Measurements from ENCODE around the gene GDPD5. TPM values are rescaled to one million over a fixed set of nuclear protein-coding genes. Genes with fewer than 3 reads are reported as not detected.
A peak's percentile ranks its signal among the peaks of the same experiment; 100 is the strongest.

Gene GDPD5
- total RNA-seq, 1 donor from 2014 or later, result 8.4 TPM

DNA sequence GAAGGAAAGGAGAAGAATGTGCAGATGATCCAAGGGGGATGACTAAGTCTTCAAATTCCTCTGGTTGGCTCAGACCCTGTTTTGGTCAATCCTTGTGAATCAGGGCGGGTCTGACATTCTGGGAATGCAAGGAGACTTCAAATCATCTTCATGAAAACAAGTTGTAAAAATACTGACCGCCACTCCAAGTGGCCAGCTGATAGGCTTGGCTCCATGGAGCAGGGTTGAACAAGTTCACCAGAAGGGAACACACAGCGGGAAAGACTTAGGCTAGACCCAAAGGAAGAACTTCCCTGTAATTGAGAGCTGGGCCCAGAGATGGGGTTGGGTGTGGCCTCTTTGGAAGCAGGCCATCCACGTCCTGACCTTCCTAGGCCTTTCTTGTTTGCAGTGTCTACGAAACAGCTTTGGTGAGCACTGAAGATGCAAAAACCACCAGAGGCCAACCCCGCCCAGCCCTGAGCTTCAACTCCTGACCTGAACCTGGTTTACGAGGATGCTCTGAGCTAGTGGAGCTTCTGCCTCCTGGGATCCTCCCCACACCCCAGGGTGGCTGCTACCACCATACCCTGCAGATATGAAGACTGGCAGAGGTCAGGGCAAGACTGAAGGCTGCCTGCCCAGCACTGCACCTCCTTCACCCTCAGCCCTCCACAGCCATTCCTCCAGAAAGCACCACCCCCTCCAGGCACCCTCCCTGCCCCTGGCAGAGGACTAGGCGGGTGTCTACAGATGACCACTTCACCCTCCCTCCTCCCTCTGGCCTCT is 26.1 kb downstream of the GDPD5 start:
- DNase-seq (peak; percentile 46), ATAC-seq (peak; percentile 86)
- intact Hi-C loops (cut with micrococcal nuclease), result no loop called here

DNA sequence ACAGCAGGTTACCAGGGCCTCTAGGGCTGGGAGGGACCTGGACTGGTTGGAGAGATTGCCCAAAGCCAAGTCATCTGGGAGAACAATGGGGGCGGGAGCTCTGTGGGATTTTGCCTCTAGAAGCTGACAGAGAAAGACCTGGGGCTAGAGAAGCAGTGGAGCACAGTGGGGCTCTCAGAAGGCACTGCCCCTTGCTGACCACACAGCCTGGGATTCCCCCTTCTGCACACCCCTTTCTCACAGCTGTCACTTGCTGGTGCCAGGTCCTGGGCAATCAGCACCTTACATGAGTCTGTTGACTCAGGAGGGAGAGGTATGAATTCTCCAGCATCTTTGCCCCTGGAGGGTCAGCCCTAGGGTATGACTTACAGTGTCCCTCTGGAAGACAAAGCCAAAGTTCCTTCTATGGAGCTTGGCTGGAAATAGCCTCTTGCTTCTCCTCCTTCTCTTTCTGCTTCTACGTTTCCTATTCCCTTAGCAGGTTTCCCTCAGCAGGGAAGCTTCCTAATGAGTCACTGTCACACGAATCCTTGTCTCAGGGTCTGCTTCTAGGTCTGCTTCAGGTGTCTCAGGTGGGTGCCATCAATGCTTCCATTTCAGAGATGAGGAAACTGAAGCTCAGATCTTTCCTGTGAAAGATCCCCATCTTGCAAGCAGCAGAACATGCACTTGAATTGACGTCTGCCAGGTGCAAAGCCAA is 27.0 kb downstream of the GDPD5 start:
- intact Hi-C loops (cut with micrococcal nuclease), result no loop called here
- no peak for ATAC-seq
- no peak for DNase-seq

DNA sequence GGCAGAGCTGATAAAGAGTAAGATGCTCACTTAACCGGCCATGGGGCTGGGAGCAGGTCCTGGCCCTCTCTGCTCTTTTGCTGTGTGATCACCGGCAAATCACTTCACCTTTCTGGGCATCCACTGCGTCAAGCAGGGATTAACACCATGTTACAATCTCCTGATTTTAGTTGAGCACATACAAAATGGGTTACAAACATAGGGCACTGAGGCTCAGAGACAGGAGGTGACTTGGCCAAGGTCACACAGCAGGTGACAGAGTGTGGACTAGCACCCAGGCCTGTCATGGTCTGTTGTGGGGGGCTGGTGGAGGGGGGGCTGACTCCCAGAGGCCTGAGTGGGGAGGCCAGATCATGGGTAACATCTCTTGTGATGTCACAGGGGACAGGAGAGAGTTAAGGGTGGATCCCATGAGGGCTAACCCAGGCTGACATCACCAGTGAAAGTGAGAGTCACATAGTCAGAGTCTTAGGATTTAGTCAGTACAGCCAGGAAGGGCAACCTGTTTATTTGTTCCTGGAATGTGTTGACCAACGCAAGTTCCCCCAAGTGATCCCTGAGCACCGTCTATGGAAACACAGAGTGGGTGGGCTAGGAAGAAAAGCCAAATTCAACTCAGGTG is 27.8 kb downstream of the GDPD5 start:
- intact Hi-C loops (cut with micrococcal nuclease), result no loop called here
- no peak for DNase-seq
- ATAC-seq, result no peak

DNA sequence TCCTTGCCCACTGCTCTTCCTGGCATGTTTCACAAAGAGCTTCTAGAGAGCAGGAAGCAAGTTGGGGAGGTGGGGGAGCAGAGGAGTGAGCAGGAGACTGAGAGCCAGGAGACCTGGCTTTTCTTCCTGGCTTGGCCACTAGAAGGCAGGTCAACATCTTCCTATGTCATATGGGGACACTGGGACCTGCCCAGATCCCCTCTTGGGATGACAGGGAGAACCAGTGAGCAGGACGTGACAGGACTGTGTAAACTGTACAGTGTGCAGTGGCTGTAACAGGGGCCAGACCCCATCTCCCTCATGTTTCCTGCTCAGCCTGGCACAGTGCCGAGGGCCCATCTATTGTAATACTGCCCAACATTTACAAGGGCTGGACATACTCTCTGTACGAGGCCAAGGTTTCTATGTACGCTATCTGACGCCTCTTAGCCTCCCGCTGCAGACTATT is 29.4 kb downstream of the GDPD5 start:
- intact Hi-C loops (cut with micrococcal nuclease), result no loop called here
- no peak for DNase-seq
- no peak for ATAC-seq

DNA sequence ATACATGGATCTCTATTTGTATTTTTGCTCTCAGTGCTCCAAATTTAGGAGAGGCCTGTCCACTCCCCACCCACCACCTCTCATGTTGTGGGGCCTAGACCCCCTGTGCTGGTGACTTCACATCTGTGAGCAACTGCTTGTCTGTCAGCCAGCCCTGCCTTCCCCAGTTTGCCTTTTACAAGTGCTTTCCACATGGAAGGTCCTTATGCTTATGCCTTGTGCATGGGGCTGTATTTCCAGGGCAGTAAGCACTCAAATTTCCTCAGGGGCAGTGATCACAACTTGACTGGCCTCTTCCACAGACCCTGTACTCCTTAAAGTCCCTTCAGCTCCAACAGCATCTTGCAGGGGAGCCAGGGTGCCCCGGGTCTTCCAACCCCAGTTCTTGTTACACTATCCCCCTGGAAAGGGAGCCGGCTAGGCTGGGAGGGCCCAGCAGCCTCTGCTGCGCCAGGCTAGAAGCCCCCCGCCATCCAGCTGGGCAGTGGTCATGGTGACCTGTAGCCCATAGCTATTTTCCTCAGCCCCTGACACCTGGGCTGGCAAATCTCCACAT is 29.9 kb downstream of the GDPD5 start:
- DNase-seq (no peak), ATAC-seq (no peak)
- intact Hi-C loops (cut with micrococcal nuclease), result no loop called here

DNA sequence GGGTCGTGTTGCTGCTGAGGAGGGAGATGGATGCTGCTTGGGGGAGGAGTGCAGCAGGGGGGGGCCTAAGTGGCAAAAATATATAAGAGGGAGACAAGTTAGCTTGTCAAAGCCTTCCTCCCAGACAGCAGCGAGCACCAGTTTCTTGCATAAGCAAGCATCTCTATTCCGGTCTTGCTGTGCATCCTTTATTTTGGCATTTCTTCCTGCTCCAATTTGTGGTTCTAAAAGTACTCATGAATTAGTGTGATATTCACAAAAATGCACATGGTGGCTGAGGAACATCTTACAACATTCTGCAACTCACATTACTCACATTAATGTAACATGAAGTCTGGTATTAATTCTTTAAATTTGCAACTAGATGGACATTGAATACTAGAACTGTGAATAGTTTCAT is 32.1 kb downstream of the GDPD5 start:
- intact Hi-C loops (cut with micrococcal nuclease), result no loop called here
- ATAC-seq (no peak), DNase-seq (no peak)

DNA sequence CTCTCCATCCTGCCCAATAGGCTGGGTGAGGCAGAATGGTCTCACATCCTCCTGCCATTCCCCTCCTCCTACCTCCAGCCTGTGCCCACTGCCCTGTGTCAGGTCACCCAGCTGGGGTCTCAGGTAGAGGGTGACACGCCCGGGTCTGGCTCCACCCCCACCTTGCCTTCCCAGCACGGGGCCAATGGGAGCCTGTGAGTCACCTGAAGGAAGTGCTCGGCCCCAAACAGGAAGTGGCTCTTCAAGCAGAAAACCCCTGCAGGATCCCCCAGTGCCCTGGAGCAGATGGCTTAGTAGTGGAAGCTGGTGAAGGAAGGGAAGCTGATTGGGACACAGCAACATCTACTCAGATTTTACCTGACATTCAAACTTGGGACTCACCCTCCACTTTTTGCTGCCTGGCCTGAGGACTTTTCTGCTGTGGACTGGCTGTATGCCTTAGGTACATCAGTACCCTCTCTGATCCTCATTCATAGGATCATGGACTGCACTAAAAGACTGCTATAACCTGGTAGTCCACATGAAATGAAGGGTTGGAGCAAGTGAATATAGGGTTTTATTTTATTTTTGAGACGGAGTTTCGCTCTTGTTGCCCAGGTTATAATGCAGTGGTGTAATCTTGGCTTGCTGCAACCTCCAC is 33.4 kb downstream of the GDPD5 start:
- no peak for ATAC-seq
- no peak for DNase-seq
- intact Hi-C loops (cut with micrococcal nuclease), result no loop called here

DNA sequence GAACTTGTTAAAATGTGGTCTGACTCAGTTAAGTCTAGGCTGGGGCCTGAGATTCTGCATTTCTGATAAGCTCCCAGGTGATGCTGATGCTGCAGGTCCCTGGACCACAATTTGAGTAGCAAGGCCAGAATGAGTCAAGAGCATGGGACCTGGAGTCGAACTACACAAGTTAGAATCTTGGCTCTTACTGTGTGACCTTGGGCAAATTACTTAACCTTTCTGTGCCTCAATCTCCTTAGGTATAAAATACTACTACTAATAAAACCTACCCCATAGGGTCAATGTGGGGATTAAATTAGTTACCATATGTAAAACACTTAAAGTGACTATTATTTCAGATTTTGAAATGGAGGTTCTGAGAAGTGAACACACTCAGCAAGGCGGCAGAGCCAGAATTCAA is 34.3 kb downstream of the GDPD5 start:
- ATAC-seq (no peak), DNase-seq (no peak)
- intact Hi-C loops (cut with micrococcal nuclease), result no loop called here

DNA sequence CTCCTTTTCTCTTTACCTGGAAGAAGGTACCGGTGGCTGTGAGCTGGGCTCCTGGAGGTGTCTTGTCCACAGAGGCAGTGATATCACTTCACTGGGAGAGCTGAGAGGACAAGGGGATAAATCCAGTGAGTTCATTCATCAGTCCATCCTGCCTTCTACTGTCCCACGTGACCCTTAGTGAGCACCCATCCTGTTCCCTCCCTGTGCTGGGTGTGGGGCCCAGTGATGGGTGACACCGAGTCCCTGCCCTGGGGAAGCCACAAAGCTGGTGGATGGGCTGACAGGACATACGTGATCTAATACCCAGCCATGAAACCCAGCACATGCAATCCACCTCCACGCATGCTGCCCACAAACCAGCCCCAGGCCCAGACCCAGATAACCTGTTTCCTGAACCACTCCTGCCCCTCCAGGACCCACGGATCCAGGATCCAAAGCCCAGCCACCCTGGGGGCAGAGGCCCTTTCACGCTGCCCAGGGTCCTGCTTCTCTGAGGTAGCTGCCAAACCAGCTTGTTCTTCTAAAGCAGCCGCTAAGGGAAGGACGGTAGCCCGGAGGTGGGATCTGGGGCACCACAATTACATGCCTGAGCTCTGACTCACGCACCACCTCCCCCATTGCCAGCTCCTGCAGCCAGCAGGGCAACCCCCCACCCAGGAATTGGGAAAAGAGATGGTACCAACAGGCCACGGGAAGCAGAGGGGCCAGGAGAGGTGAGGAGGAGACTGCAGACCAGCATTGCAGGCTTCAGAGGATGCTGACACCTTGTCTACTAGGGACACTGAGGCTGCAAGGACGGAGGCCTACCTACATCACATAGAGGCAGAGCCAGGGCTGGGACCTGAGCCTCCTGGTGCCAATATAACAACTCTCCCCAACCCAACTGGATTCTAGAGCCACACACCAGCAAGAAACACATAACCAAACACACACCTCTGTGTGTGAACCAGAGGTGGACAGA is 35.2 kb downstream of the GDPD5 start:
- ATAC-seq (no peak), DNase-seq (no peak)
- intact Hi-C loops (cut with micrococcal nuclease), result no loop called here

DNA sequence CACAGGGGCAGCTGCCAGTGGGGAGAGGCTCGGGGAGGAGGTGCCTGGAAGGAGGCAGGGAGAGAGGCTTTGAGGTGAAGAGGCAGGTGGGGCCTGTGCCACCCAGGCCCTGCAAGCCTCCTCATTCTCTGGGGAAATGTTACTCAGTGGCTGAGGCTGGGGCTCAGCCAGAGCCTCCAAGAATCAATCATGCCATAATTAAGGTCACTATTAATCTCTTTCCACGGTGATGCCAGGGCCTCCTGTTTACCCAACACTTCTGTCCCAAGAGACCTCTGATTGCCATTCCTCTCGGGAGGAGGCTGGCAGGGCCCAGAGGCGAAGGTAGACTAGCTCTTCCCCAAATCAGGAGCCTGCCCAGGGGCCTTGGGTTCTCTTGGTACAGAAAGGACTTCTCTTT is 38.4 kb downstream of the GDPD5 start:
- no peak for ATAC-seq
- intact Hi-C loops (cut with micrococcal nuclease), result no loop called here

DNA sequence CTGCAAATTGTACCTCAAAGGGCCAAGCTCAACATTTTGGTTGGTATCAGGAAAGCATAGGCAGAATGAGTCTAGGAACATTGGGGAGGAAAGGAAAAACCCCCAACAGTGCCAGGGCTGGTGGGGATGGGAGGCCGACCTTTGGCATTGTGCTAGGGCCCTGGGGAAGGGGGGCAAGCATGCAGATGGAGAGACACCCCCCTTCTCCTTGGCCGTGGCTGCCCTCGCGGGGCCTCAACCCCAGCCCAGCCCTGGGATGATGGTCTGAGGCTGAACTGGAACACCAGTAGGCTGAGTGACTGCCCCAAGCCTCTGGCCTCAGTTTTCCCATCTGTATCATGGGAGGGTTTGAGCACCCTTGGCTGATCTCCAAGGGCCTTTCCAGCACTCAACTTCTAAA is 40.0 kb downstream of the GDPD5 start:
- intact Hi-C loops (cut with micrococcal nuclease), result no loop called here
- ATAC-seq (no peak), DNase-seq (no peak)

More for the DNA sequence above, 38.4 kb downstream of the GDPD5 start:
- DNase-seq, result no peak

DNA sequence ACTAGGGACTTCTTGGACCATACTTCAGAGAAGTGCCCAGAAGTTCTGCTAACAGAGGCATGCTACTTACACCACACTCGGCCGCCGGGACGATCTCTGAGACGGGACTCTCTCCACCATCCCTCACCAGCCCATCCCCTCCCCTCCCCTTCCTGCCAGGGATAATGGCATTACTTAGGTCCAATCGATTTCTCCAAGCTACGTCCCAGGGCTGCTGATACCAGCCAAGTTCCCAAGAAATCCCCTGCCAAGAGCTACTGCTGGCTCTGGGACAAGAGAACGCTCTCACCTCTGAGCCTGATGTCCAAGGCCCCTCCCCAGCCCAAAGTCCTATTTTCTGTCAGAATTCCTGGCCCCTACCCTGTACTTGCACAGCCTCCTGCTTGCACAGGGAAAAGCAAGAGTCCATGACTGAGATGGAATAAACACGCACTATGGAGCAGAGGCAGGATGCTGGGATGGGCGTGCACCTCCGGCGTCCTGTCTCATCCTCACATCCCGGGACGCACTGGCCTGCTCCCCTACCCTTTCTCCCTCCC is 42.7 kb downstream of the GDPD5 start:
- ATAC-seq (peak; percentile 18), DNase-seq (no peak)
- intact Hi-C loops (cut with micrococcal nuclease), result no loop called here

DNA sequence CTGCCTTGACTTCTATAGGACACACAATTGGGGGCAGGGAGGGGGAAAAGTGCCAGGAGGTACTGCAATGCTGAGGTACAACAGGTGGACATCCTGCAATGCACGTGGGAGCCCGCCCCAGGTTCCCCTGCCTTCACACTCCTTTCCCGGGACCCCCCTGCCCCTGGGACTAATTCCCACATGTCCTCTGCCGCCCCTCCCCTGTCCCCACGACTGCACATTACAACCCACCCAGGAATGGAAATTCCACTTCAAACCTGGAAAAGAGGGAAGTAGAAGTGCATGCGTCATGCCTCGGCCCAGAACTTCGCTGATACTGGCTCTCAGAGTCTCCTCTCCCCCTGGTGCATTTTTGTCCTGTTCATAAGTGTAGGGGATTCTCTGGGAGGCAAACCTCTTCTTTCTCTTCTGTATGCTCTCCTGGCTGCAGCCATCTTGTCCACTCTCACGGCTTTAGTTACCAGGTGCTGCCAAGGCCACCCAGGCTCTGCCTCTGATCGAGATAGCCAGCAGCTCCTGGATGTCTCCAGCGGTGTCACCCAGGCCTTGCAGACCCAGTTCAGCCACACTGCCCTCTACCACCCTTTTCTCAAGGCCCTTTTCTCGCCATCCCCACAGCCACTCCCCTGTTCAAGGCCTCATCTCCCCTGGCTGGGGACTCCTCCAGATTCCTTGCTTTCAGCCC is 43.7 kb downstream of the GDPD5 start:
- intact Hi-C loops (cut with micrococcal nuclease), result no loop called here
- ATAC-seq (no peak), DNase-seq (no peak)

DNA sequence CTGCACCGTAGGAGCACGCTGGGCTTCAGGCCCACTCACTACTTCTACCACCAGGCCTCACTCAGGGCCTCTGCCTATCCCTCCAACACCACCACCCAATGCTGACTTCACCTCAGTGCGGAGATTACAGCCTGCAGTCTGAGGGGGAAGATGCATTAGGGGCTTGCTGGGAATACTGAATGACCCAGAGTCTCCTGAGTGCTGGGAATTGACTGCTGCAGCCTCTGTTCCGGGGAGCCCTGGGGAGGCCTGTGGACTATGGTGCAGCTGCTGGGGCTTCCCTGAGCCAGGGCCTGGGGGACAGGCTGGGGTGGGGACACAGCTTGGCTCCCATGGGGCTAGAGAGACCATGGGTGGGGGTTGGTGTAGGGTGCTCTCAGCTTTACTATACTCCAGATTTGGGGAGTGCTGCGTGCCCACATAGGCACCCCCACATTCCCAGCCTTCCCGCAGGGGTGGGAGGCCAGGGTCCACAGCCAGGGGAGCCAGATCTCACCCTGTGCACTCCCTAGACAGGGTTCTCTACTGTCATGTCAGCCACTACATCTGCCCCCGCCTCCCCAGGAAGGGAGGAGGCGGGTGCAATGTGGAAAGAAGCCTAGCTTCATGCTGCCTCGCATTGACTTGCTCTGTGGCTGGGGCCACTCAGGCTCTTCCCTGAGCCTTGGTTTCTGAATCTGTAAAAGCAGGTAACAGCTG is 44.4 kb downstream of the GDPD5 start:
- intact Hi-C loops (cut with micrococcal nuclease), result no loop called here
- ATAC-seq (no peak), DNase-seq (no peak)

DNA sequence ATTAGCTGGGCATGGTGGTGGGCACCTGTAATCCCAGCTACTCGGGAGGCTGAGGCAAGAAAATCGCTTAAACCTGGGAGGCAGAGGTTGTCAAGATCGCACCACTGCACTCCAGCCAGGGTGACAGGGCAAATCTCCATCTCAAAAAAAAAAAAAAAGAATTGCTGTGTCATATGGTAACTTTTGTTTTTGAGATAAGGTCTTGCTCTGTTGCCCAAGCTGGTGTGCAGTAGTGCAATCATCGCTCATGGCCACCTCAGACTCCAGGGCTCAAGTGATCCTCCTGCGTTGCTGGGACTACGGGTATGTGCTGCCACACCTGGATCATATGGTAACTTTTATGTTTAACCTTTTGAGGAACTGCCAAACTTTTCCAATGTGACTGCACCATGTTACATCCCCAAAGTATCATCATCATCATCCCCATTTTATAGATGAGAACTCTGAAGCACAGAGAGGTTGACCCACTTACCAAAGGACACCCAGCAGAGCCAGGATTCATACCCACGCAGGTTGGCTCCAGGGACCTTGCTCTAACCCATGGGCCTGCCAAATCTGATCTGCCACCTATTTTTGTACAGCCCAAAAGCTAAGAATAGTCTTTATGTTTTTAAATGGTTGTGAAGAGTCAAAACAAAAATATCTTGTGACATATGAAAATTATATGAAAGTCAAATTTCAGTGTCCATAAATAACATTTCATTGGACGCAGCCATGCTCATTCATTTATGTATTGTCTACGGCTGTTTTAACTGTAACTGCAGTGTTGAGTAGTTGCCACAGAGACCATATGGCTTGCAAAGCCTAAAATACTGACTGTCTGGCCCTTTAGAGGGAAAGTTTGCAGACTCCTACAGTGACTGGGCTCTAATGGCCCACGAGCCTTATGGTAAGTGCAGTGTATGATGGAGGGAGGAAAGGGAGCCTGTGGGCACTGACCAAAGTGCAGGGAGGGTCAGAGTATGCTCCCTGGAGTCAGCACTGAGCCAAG is 45.3 kb downstream of the GDPD5 start:
- DNase-seq (no peak), ATAC-seq (no peak)
- intact Hi-C loops (cut with micrococcal nuclease), result no loop called here

DNA sequence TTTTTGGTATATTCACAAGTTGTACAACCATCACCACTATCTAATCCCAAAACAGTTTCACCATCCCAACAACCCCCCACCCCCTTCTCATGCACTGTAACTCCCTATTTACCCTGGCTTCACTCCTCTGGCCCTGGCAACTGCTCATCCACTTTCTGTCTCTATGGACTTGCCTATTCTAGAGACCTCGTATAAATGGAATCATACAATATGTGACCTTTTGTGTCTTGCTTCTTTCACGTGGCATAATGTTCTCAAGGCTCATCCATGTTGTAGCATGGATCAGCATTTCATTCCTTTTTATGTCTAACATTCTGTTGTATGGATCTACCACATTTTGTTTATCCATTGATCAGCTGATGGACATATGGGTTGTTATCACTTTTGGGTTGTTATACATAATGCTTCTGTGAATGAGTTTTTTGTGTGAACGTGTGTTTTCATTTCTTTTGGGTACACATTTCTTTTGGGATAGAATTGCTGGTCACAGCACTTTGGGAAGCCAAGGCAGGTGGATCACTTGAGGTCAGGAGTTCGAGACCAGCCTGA is 46.1 kb downstream of the GDPD5 start:
- intact Hi-C loops (cut with micrococcal nuclease), result no loop called here
- ATAC-seq (no peak), DNase-seq (no peak)

Data from left ventricle myocardium superior (tissue), 1 donor.